ENCODE data around the gene UPF1.

The UPF1 gene

GRCh38 chr19:18828786-18829185, 3.0 kb upstream of the UPF1 start:
- no peak for TF ChIP-seq CTCF (IDR thresholded peaks at IDR 0.05; ENCODE audit: low read depth, low read length)
- H3K4me3 ChIP-seq (replicated peaks in 1 of 2; ENCODE audit: low read depth in 2 of 2, low read length in 2 of 2): no peak overlapping the region
- no peak for DNase-seq (ENCODE audit: low read depth in 2 of 2)

GRCh38 chr19:18830488-18830887, 1.3 kb upstream of the UPF1 start:
- no peak overlapping the region for H3K4me3 ChIP-seq (replicated peaks in 1 of 2; ENCODE audit: low read depth in 2 of 2, low read length in 2 of 2)
- no peak for TF ChIP-seq CTCF (IDR thresholded peaks at IDR 0.05; ENCODE audit: low read depth, low read length)
- DNase-seq (ENCODE audit: low read depth in 2 of 2): no peak

GRCh38 chr19:18832306-18833140, 764 bp downstream of the UPF1 start:
- DNase-seq (ENCODE audit: low read depth in 2 of 2): peak; percentile 25 to 30
- peak; percentile 23 for TF ChIP-seq CTCF (IDR thresholded peaks at IDR 0.05; ENCODE audit: low read depth, low read length)
- H3K4me3 ChIP-seq (replicated peaks in 1 of 2; ENCODE audit: low read depth in 2 of 2, low read length in 2 of 2): peak overlapping the region; percentile 84

- H3K4me3 ChIP-seq (replicated peaks in 1 of 2; ENCODE audit: low read depth in 2 of 2, low read length in 2 of 2): peak overlapping the region; percentile 84
- no peak for TF ChIP-seq CTCF (IDR thresholded peaks at IDR 0.05; ENCODE audit: low read depth, low read length)
- DNase-seq (ENCODE audit: low read depth in 2 of 2): peak in 1 of 2 donors; percentile 18
Measured at GRCh38 chr19:18833141-18833476, 1.4 kb downstream of the UPF1 start.

- TF ChIP-seq CTCF (IDR thresholded peaks at IDR 0.05; ENCODE audit: low read depth, low read length): no peak
- peak overlapping the region; percentile 84 for H3K4me3 ChIP-seq (replicated peaks in 1 of 2; ENCODE audit: low read depth in 2 of 2, low read length in 2 of 2)
- DNase-seq (ENCODE audit: low read depth in 2 of 2): no peak
Measured at GRCh38 chr19:18833849-18834643, 2.3 kb downstream of the UPF1 start.

GRCh38 chr19:18834644-18834984, 2.9 kb downstream of the UPF1 start:
- no peak for DNase-seq (ENCODE audit: low read depth in 2 of 2)
- H3K4me3 ChIP-seq (replicated peaks in 1 of 2; ENCODE audit: low read depth in 2 of 2, low read length in 2 of 2): no peak overlapping the region
- TF ChIP-seq CTCF (IDR thresholded peaks at IDR 0.05; ENCODE audit: low read depth, low read length): no peak

Data from cardiac fibroblast (primary cell).